ENCODE data around the gene ALDH18A1.

GRCh38 chr10:95675403-95676116, 19.0 kb upstream of the ALDH18A1 start:
- TF ChIP-seq CTCF (IDR thresholded peaks at IDR 0.05) (no peak), POLR2A (IDR thresholded peaks at IDR 0.05) (no peak)

All from body of pancreas (tissue), 4 donors.